Heart right ventricle (tissue), 16 donors: ENCODE measurements around the gene RAB8B. TPM values are rescaled to one million over a fixed set of nuclear protein-coding genes. Genes with fewer than 3 reads are reported as not detected.

ENCODE experiments used
- ATAC-seq, 8 donors: fragments of 200-7000 bp; cut with Tn5 transposase; one replicate each; pipeline ENCODE4 v1.9.1; 2020; ENCODE audit warnings: mild to moderate bottlenecking in 8 of 8, moderate library complexity in 8 of 8, moderate number of reproducible peaks in 1 of 8
- DNase-seq, 2 donors: peaks; one replicate each; pipeline ENCODE4 v3.0.0-alpha.2; 2020
- H3K27ac ChIP-seq, 10 donors: fragments of 200-600 bp; sonication (generic) in 2 of 10; one replicate each; pipeline versions ENCODE4 v1.5.0 to v1.8.0; 2020 to 2022; ENCODE audit warnings: mild to moderate bottlenecking in 3 of 10
- H3K27me3 ChIP-seq, 7 donors: fragments of 200-600 bp; one replicate each; pipeline ENCODE4 v1.8.0; 2021 to 2022; ENCODE audit warnings: mild to moderate bottlenecking in 2 of 7
- H3K36me3 ChIP-seq, 9 donors: fragments of 200-600 bp; sonication (generic) in 1 of 9; one replicate each; pipeline versions ENCODE4 v1.5.0 to v1.8.0; 2020 to 2022; ENCODE audit warnings: mild to moderate bottlenecking in 2 of 9
- H3K4me1 ChIP-seq, 9 donors: fragments of 200-600 bp; sonication (generic) in 1 of 9; one replicate each; pipeline versions ENCODE4 v1.5.0 to v1.8.0; 2020 to 2022; ENCODE audit warnings: mild to moderate bottlenecking in 4 of 9
- H3K4me3 ChIP-seq, 10 donors: fragments of 200-600 bp; sonication (generic) in 2 of 10; one replicate each; pipeline versions ENCODE4 v1.5.0 to v1.8.0; 2020 to 2022; ENCODE audit warnings: mild to moderate bottlenecking in 7 of 10, moderate library complexity in 2 of 10
- H3K9me3 ChIP-seq, 11 donors: fragments of 200-600 bp in 10 of 11; sonication (generic) in 2 of 11; one replicate each; pipeline versions ENCODE4 v1.5.0 to v1.8.0; 2013 to 2022; ENCODE audit warnings: mild to moderate bottlenecking in 2 of 11, control low read depth in 1 of 11, moderate library complexity in 1 of 11
- WGBS, 2 donors: extraction: QIAGEN DNeasy Blood & Tissue Kit; methylation state at CpG; one replicate each; pipeline ENCODE4 v1.1.7; 2013; ENCODE audit warnings: inconsistent platforms in 1 of 2; 5-methylcytosine and 5-hydroxymethylcytosine counted together
- intact Hi-C, 10 donors: fragments of 100-400 bp; cut with DNase I; formaldehyde crosslinking; loops; one replicate each; pipeline versions ENCODE4 v1.11.1 to v1.14.2; 2022
- polyA plus RNA-seq, 2 donors: library from polyadenylated mRNA; stranded (reverse); fragments of 200-250 nt; gene quantifications; one replicate each; pipeline ENCODE4 v1.2.3, GENCODE V29; 2013
- total RNA-seq, 10 donors: library from RNA; stranded (reverse); fragmentation: NEBNext Ultra II Directional in 3 of 10; extraction: Animal tissue kit (Norgen Biotek cat#: 25700) in 3 of 10; gene quantifications; one replicate each; pipeline versions ENCODE4 v1.2.1 to v1.2.4, GENCODE V29; 2021 to 2023
- TF ChIP-seq, protein P1 (sequence below), 9 donors: fragments of 200-600 bp; sonication (generic) in 2 of 9; IDR thresholded peaks; one replicate each; pipeline versions ENCODE4 v1.5.0 to v1.8.0; 2021 to 2022; ENCODE audit warnings: antibody characterized with exemption in 9 of 9, mild to moderate bottlenecking in 5 of 9, moderate library complexity in 1 of 9
- donor health status: Arrhythmogenic right ventricular cardiomyopathy.
- donor health status: ischemic (EF 13 %, LVEDD 7.1; RV severe dilation, severe dysfunction).
- donor health status: healthy with polysubstance abuse.
- donor health status: DM: no; HTN: yes; CAD: no.
- donor health status: DM: no; HTN: no; CAD: no.
- donor health status: ischemic (EF 25% LVEDD 6.9; RV normal size, moderate dysfunction).
- donor health status: ischemic (EF 25% LVEDD 5.7; RV mildly dilated, moderate dysfunction).
- donor health status: healthy.
- donor health status: DM: yes; HTN: yes; CAD: no.
- donor health status: Ischemic cardiomyopathy.
- donor health status: ischemic (EF 35%, LVEDD 5.7; RV mildly dilated, moderate dysfunction).
- donor health status: nonischemic (EF 11% LVEDD 7.7; RV severe dilation, severe dysfunction).
- donor health status: DM: yes; HTN: yes; CAD: no.
- donor health status: PGD.
- donor health status: ischemic (EF 29% LVEDD 5.4; RV normal size, mild dysfunction).
- donor health status: nonischemic (EF 23%, LVEDD 6.1; RV moderate dilation, normal function).

The RAB8B gene
- total and polyA plus RNA-seq, 12 donors, result 4.4 to 27.7 (median 6.9) TPM

DNA sequence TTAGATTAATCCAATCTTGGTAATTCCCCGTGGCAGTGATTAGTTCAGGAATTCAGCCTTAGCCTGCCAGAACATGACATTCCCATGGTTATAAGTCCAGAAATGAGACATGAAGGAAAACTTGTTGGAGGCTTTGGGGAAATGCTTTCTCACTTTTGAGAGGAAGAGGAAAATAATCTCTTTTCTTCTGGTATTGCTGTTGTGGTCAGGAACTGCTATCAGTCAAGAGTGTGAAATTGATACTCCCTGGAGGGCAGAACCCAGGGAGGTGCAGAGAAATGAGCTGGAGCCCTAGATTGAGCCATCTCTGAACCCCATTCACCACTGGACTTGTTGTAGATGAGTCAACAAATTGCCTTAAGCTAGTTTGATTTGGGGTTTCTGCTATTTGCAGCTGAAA is 49.4 kb downstream of the RAB8B start:
- intact Hi-C loops, result no loop called here
- no peaks in the 10 kb centered on the region for H3K27me3 ChIP-seq
- peak in 1 of 8 donors; percentile 17 for ATAC-seq

DNA sequence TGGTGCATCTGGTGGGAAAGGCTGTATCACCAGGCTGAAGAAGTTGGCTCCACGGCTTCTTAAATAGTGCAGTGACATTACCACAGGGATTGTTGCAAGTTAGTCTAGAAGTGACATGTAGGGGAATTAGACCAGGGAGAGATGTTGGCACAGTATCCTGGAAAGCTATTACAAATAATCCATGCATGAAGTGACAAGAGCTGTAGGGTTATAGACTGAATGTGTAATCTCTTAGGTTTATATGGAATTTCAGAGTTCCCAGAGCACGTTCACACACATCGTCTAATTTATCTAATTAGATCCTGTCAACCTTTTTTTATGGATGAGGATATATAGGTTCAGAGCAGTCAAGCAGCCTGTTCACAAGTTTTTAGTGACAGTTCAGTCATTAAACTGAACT is 50.7 kb downstream of the RAB8B start:
- Histone ChIP-seq H3K9me3 (peaks cover 0 to 9% (median 0%) of the 10 kb centered on the region in 11 donors), H3K4me3 (no peak overlapping the region), H3K4me1 (peaks cover 4 to 77% (median 27%) of the 10 kb centered on the region in 9 donors), H3K36me3 (peaks cover 0 to 6% (median 0%) of the 10 kb centered on the region in 9 donors), H3K27me3 (no peaks in the 10 kb centered on the region), H3K27ac (no peak overlapping the region)
- DNase-seq, result no peak
- no peak for ATAC-seq
- 93 to 94% methylated on average over 3 of the region's 3 CpGs for WGBS, 2 donors
- TF ChIP-seq, protein P1, sequence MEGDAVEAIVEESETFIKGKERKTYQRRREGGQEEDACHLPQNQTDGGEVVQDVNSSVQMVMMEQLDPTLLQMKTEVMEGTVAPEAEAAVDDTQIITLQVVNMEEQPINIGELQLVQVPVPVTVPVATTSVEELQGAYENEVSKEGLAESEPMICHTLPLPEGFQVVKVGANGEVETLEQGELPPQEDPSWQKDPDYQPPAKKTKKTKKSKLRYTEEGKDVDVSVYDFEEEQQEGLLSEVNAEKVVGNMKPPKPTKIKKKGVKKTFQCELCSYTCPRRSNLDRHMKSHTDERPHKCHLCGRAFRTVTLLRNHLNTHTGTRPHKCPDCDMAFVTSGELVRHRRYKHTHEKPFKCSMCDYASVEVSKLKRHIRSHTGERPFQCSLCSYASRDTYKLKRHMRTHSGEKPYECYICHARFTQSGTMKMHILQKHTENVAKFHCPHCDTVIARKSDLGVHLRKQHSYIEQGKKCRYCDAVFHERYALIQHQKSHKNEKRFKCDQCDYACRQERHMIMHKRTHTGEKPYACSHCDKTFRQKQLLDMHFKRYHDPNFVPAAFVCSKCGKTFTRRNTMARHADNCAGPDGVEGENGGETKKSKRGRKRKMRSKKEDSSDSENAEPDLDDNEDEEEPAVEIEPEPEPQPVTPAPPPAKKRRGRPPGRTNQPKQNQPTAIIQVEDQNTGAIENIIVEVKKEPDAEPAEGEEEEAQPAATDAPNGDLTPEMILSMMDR (IDR thresholded peaks at IDR 0.05), result no peak
- intact Hi-C loops, result loop anchor here in 1 of 10 donors (10.0 kb wide), 1 partner anchor 45 kb away; no protein-coding TSS in a partner anchor

More for the DNA sequence above, 49.4 kb downstream of the RAB8B start:
- Histone ChIP-seq H3K4me3 (no peak overlapping the region), H3K4me1 (peaks cover 4 to 77% (median 30%) of the 10 kb centered on the region in 9 donors), H3K36me3 (no peaks in the 10 kb centered on the region), H3K27ac (peak overlapping the region in 5 of 10 donors; percentile 1 to 44 (median 17)), H3K9me3 (peaks cover 0 to 8% (median 0%) of the 10 kb centered on the region in 11 donors)
- DNase-seq, result no peak
- TF ChIP-seq, protein P1 (IDR thresholded peaks at IDR 0.05), result no peak
- WGBS, 2 donors, result 3 to 10% methylated on average over 1 of the region's 1 CpG

DNA sequence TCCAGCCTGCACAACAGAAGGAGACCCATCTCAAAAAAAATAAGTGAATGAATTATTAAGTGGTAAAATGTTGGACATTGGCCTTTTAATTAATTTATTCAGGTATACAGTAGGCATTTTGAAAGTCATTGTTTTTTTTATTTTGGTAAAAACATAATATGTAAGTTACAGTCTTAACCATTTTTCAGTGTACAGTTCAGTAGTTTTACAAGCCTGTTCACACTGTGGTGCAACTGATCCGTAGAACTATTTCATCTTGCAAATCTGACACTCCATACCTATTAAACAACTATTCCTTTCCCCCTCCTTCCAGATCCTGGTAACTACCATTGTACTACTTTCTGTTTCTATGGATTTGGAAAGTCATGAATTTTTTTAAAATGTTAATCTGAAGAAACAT is 51.9 kb downstream of the RAB8B start:
- Histone ChIP-seq H3K27ac (no peak overlapping the region), H3K27me3 (no peaks in the 10 kb centered on the region), H3K4me3 (no peak overlapping the region), H3K9me3 (peaks cover 0 to 9% (median 0%) of the 10 kb centered on the region in 11 donors), H3K4me1 (peaks cover 4 to 77% (median 37%) of the 10 kb centered on the region in 9 donors), H3K36me3 (peaks cover 0 to 18% (median 0%) of the 10 kb centered on the region in 9 donors)
- TF ChIP-seq, protein P1 (IDR thresholded peaks at IDR 0.05), result no peak
- intact Hi-C loops, result loop anchor here in 1 of 10 donors (10.0 kb wide), 1 partner anchor 47 kb away; no protein-coding TSS in a partner anchor
- ATAC-seq, result no peak
- WGBS, 2 donors, result 98 to 100% methylated on average over 1 of the region's 1 CpG
- no peak for DNase-seq

DNA sequence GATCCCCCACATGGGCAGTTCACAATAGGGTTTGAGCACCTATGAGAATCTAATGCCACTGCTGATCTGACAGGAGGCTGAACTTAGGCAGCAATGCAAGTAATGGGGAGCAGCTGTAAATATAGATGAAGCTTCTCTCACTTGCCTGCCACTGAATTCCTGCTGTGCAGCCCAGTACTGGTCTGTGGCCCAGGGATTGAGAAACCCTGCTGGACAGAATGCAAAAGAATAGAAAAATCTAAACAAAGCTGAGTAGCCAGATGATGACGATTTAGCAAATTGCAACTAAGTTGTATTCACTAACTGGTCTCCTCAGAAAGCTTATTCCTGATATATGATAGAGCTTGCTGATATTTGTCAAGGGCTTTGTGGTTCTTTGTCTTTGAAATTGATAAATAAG is 53.7 kb downstream of the RAB8B start:
- 76 to 88% methylated on average over 1 of the region's 1 CpG for WGBS, 2 donors
- Histone ChIP-seq H3K4me1 (peaks cover 4 to 77% (median 39%) of the 10 kb centered on the region in 9 donors), H3K27ac (peak overlapping the region in 4 of 10 donors; percentile 29 to 80 (median 72)), H3K4me3 (no peak overlapping the region), H3K27me3 (no peaks in the 10 kb centered on the region), H3K9me3 (peaks cover 0 to 9% (median 0%) of the 10 kb centered on the region in 11 donors), H3K36me3 (peaks cover 0 to 23% (median 0%) of the 10 kb centered on the region in 9 donors)
- intact Hi-C loops, result loop anchor here in 1 of 10 donors (10.0 kb wide), 1 partner anchor 48 kb away; no protein-coding TSS in a partner anchor
- ATAC-seq, result peak in 5 of 8 donors; percentile 33 to 66 (median 49)
- TF ChIP-seq, protein P1 (IDR thresholded peaks at IDR 0.05), result no peak
- peak in 1 of 2 donors; percentile 19 for DNase-seq
